ENCODE results near the gene AKR1E2. TPM values are rescaled to one million over a fixed set of nuclear protein-coding genes. Genes with fewer than 3 reads are reported as not detected.

The AKR1E2 gene
- total and polyA plus RNA-seq, 2 of the 8 experiments (the other 6 are each of a cell fraction or from before 2014, with no cell fraction given) = 2.6 to 3.5 TPM

- Histone ChIP-seq H2AK5ac (ENCODE audit: low read depth, low read length) (no peak overlapping the region), H3K14ac (ENCODE audit: insufficient read length) (no peak overlapping the region), H3K23ac (ENCODE audit: insufficient read length) (no peak overlapping the region), H3K36me3 (ENCODE audit: control insufficient read depth in 2 of 4, insufficient read depth in 4 of 4, low read length in 3 of 4) (no peaks in the 10 kb centered on the region), H3K18ac (ENCODE audit: extremely low read depth, low read length) (no peak overlapping the region), H3K4me2 (ENCODE audit: insufficient read depth in 1 of 2, low read depth in 2 of 2, low read length in 2 of 2) (no peak overlapping the region), H3K27ac (ENCODE audit: low read depth, low read length) (no peak overlapping the region), H3K4me1 (replicated peaks in 1 of 4; ENCODE audit: control insufficient read depth in 3 of 4, insufficient read depth in 4 of 4, low read length in 3 of 4) (peaks cover 0 to 3% (median 0%) of the 10 kb centered on the region in 4 experiments; a peak in 1 of 7 replicates), H3K9me3 (ENCODE audit: insufficient read depth in 2 of 2, low read depth in 1 of 2, low read length in 1 of 2) (no peaks in the 10 kb centered on the region), H3K4me3 (ENCODE audit: extremely low read depth in 1 of 4, insufficient read depth in 2 of 4, low read depth in 3 of 4, low read length in 4 of 4) (no peak overlapping the region), H4K20me1 (replicated peaks in 1 of 2; ENCODE audit: control insufficient read depth in 1 of 2, insufficient read depth in 2 of 2, low read length in 2 of 2) (no peaks in the 10 kb centered on the region), H3K79me1 (ENCODE audit: low read depth, low read length) (no peaks in the 10 kb centered on the region), H3K56ac (replicated peaks; ENCODE audit: insufficient read length, low read depth, low read length) (no peak overlapping the region), H2BK12ac (ENCODE audit: low read depth, low read length) (no peak overlapping the region), H3K27me3 (replicated peaks in 1 of 4; ENCODE audit: control insufficient read depth in 3 of 4, extremely low read depth in 1 of 4, insufficient read depth in 3 of 4, low read length in 3 of 4) (no peaks in the 10 kb centered on the region), H4K8ac (ENCODE audit: extremely low read depth, insufficient read depth, low read length) (no peak overlapping the region), H3K23me2 (ENCODE audit: low read depth, low read length) (no peaks in the 10 kb centered on the region), H4K91ac (replicated peaks; ENCODE audit: insufficient read length, low read length) (no peak overlapping the region), H2BK120ac (replicated peaks; ENCODE audit: low read depth, low read length) (no peak overlapping the region), H2AFZ (ENCODE audit: low read length) (0 out of 2 replicates have a peak overlapping the region, but pooled peaks have one; percentile 2), H4K5ac (ENCODE audit: insufficient read length, low read depth, low read length) (no peak overlapping the region), H2BK15ac (ENCODE audit: low read length) (no peak overlapping the region), H2BK5ac (ENCODE audit: low read depth, low read length) (no peak overlapping the region), H2BK20ac (ENCODE audit: low read length) (no peak overlapping the region), H3K9ac (replicated peaks in 1 of 4; ENCODE audit: extremely low read depth in 1 of 4, low read depth in 3 of 4, low read length in 3 of 4) (no peak overlapping the region), H3K79me2 (ENCODE audit: control insufficient read depth in 1 of 2, insufficient read depth in 2 of 2, low read length in 2 of 2) (no peaks in the 10 kb centered on the region), H3K4ac (replicated peaks; ENCODE audit: insufficient read length, low read depth, low read length) (no peak overlapping the region)
- DNase-seq (ENCODE audit: low read depth in 1 of 2, low spot score in 2 of 2) = no peak
- no peak for FAIRE-seq
- POLR2A ChIA-PET (ENCODE audit: partially characterized antibody) = no interaction called here
- WGBS, 2 experiments (ENCODE audit: extremely low coverage in 1 of 2, insufficient coverage in 1 of 2, insufficient read length in 1 of 2, insufficient replicate concordance in 2 of 2, low coverage in 1 of 2, low lambda C conversion rate in 2 of 2, missing lambda C conversion rate in 1 of 2) = 95% methylated on average over 3 of the region's 3 CpGs; no CpG with 5 or more reads in 1 of the 2 experiments
- CTCF ChIA-PET (ENCODE audit: partially characterized antibody) = interaction anchor here (1.2 to 3.9 kb wide), 2 partner anchors 18 to 413 kb away, joined by 4 to 24 read pairs; no protein-coding TSS in a partner anchor
- TF ChIP-seq HDAC2 (IDR thresholded peaks at IDR 0.05; ENCODE audit: borderline replicate concordance in 1 of 2, low read depth in 2 of 2, low read length in 2 of 2) (no peak), TBP (IDR thresholded peaks at IDR 0.05; ENCODE audit: low read depth, low read length) (no peak), POLR2A (IDR thresholded peaks at IDR 0.05; ENCODE audit: control extremely low read depth in 1 of 2, low read depth in 2 of 2, low read length in 2 of 2) (no peak), TEAD4 (IDR thresholded peaks at IDR 0.05; ENCODE audit: low read depth, low read length) (no peak), RBBP5 (IDR thresholded peaks at IDR 0.05; ENCODE audit: borderline replicate concordance, low read depth, low read length) (no peak), BRCA1 (IDR thresholded peaks at IDR 0.05; ENCODE audit: low read depth, low read length) (no peak), BCL11A (IDR thresholded peaks at IDR 0.05; ENCODE audit: low read depth in 2 of 2, low read length in 2 of 2) (no peak), SP1 (IDR thresholded peaks at IDR 0.05; ENCODE audit: low read depth, low read length) (no peak), NANOG (IDR thresholded peaks at IDR 0.05; ENCODE audit: insufficient read depth, low read depth, low read length, poor library complexity, severe bottlenecking) (no peak), ZNF274 (IDR thresholded peaks at IDR 0.05; ENCODE audit: borderline replicate concordance, extremely low read depth, low read length) (no peak), MAX (IDR thresholded peaks at IDR 0.05) (no peak), SUZ12 (IDR thresholded peaks at IDR 0.05; ENCODE audit: low read length) (no peak), KDM1A (IDR thresholded peaks at IDR 0.05; ENCODE audit: borderline replicate concordance, low read length) (no peak), TAF1 (IDR thresholded peaks at IDR 0.05; ENCODE audit: low read depth, low read length) (no peak), HDAC6 (IDR thresholded peaks at IDR 0.05; ENCODE audit: low read depth, low read length) (no peak)
These were observed 42.3 kb downstream of the AKR1E2 start for GRCh38 chr10:4868357-4868657.
